ENCODE results near the gene PPP1R8. TPM values are rescaled to one million over a fixed set of nuclear protein-coding genes. Genes with fewer than 3 reads are reported as not detected.
A peak's percentile ranks its signal among the peaks of the same experiment; 100 is the strongest.

Gene PPP1R8
- total and polyA plus RNA-seq, 10 of the 15 experiments (the other 5 are each of a cell fraction or from before 2014, with no cell fraction given) = 10.2 to 77.0 (median 53.0) TPM

DNA sequence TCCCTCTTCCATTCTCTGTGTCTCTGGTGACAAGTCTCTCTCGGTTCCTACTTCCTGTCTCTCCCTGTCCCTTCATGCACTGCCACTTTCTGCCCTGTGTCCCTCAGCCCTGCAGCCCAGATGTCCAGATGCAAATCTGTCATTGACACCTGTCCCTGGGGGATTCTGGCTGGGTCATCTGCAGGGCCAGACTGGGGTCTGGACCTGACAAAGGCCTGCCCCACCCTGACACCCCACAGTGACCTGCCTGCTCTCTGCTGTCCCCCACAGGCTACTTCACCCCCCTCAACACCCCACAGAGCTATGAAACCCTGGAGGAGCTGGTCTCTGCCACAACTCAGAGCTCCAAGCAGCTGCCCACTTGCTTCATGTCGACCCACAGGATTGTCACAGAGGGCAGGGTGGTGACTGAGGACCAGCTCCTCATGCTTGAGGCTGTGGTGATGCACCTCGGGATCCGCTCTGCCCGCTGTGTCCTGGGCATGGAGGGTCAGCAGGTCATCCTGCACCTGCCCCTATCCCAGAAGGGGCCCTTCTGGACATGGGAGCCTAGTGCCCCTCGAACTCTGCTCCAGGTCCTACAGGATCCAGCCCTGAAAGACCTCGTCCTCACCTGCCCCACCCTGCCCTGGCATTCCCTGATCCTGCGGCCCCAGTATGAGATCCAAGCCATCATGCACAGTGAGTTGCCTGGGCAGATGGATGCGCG lies 48.9 kb downstream of the PPP1R8 start:
- H3K4me3 ChIP-seq = no peak overlapping the region
- no peak overlapping the region for H3K27ac ChIP-seq (ENCODE audit: control insufficient read depth, insufficient read depth)
- H3K9ac ChIP-seq (ENCODE audit: control insufficient read depth, insufficient read depth, low read length) = no peak overlapping the region
- no peak for ATAC-seq
- H3K36me3 ChIP-seq (ENCODE audit: control insufficient read depth in 2 of 2, insufficient read depth in 2 of 2, low read length in 1 of 2) = peaks cover 8 to 27% of the 10 kb centered on the region in 2 experiments
- no TSS peak for BruUV-seq (replicated peaks)
- no peaks in the 10 kb centered on the region for H3K27me3 ChIP-seq (replicated peaks in 1 of 2; ENCODE audit: control insufficient read depth in 2 of 2, insufficient read depth in 2 of 2, low read length in 1 of 2)
- H2AFZ ChIP-seq (ENCODE audit: control insufficient read depth, low read depth, low read length) = no peak overlapping the region
- no peaks in the 10 kb centered on the region for H3K9me3 ChIP-seq (replicated peaks; ENCODE audit: control insufficient read depth, insufficient read depth, low read length)
- CTCF ChIA-PET = interaction anchor here (0.6 kb wide), 1 partner anchor 212 kb away, joined by 4 read pairs; no protein-coding TSS in a partner anchor
- intact Hi-C loops (cut with micrococcal nuclease; ENCODE audit: unreplicated experiment) (loop anchor here (10.0 kb wide), 1 partner anchor 365 kb away; no protein-coding TSS in a partner anchor), in situ Hi-C loops (cut with MboI) (no loop called here)
- SMC1A ChIA-PET (ENCODE audit: uncharacterized antibody, unreplicated experiment) = interaction anchor here (0.7 to 1.9 kb wide), 3 partner anchors 9 to 44 kb away, joined by 3 to 9 read pairs (median 6); no protein-coding TSS in a partner anchor
- no peak overlapping the region for H3K4me2 ChIP-seq (ENCODE audit: control insufficient read depth, insufficient read depth)
- 95% methylated on average over 10 of the region's 10 CpGs for WGBS (ENCODE audit: insufficient coverage, insufficient replicate concordance, low lambda C conversion rate, missing lambda C conversion rate)
- RAD21 ChIA-PET (ENCODE audit: unreplicated experiment) = interaction anchor here (1.3 kb wide), 1 partner anchor 20 kb away, joined by 3 read pairs; no protein-coding TSS in a partner anchor
- peaks cover 38% of the 10 kb centered on the region for H3K79me2 ChIP-seq (ENCODE audit: control insufficient read depth, insufficient read depth, low read length)
- H4K20me1 ChIP-seq (ENCODE audit: control insufficient read depth, insufficient read depth) = no peaks in the 10 kb centered on the region
- peaks cover 40% of the 10 kb centered on the region for H3K4me1 ChIP-seq (ENCODE audit: control insufficient read depth, insufficient read depth, low read length)
- no peak for FAIRE-seq
- POLR2A ChIA-PET = interaction anchor here (1.1 to 2.1 kb wide), 3 partner anchors 10 to 12 kb away, joined by 4 to 8 read pairs (median 7); no protein-coding TSS in a partner anchor
- no peak for DNase-seq (ENCODE audit: low read depth, low spot score)
- TF ChIP-seq MYB (IDR thresholded peaks at IDR 0.05; ENCODE audit: borderline replicate concordance, low read depth, low read length) (no peak), ZNF687 (IDR thresholded peaks at IDR 0.05) (0 out of 2 replicates have a peak, but pooled peaks have one; percentile 36), NFIC (IDR thresholded peaks at IDR 0.05; ENCODE audit: low read depth, low read length) (no peak), BHLHE40 (IDR thresholded peaks at IDR 0.05; ENCODE audit: borderline replicate concordance in 1 of 2, low read depth in 2 of 2, low read length in 1 of 2) (no peak), GATAD2B (conservative IDR thresholded peaks at IDR 0.05; ENCODE audit: low read depth) (peak; percentile 57), DPF2 (IDR thresholded peaks at IDR 0.05) (no peak), CTCF (IDR thresholded peaks at IDR 0.05 in 2 of 3, conservative IDR thresholded peaks at IDR 0.05 in 1 of 3; ENCODE audit: control insufficient read depth in 2 of 3, extremely low read depth in 1 of 3, insufficient read depth in 1 of 3, low read depth in 3 of 3, low read length in 3 of 3) (0 out of 6 replicates have a peak, but pooled peaks of 1 of the 3 experiments have one; percentile 5), NR2F1 (conservative IDR thresholded peaks at IDR 0.05) (peak; percentile 69), SP1 (IDR thresholded peaks at IDR 0.05; ENCODE audit: low read depth, low read length) (no peak), NBN (IDR thresholded peaks at IDR 0.05) (no peak), TCF7 (IDR thresholded peaks at IDR 0.05; ENCODE audit: borderline replicate concordance) (no peak), NFXL1 (IDR thresholded peaks at IDR 0.05; ENCODE audit: borderline replicate concordance) (no peak), MEF2B (IDR thresholded peaks at IDR 0.05; ENCODE audit: partially characterized antibody, poor library complexity, severe bottlenecking) (peak; percentile 56), ASH2L (IDR thresholded peaks at IDR 0.05; ENCODE audit: borderline replicate concordance, low read depth) (no peak), IKZF1 (conservative IDR thresholded peaks at IDR 0.05) (peak; percentile 51; the same call in 1 of the 2 replicates)
- TF ChIP-seq, protein P1, sequence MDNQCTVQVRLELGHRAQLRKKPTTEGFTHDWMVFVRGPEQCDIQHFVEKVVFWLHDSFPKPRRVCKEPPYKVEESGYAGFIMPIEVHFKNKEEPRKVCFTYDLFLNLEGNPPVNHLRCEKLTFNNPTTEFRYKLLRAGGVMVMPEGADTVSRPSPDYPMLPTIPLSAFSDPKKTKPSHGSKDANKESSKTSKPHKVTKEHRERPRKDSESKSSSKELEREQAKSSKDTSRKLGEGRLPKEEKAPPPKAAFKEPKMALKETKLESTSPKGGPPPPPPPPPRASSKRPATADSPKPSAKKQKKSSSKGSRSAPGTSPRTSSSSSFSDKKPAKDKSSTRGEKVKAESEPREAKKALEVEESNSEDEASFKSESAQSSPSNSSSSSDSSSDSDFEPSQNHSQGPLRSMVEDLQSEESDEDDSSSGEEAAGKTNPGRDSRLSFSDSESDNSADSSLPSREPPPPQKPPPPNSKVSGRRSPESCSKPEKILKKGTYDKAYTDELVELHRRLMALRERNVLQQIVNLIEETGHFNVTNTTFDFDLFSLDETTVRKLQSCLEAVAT (IDR thresholded peaks at IDR 0.05) = no peak
